Thyroid gland (tissue), 4 donors: ENCODE data around the gene PCDHGC4. TPM values are rescaled to one million over a fixed set of nuclear protein-coding genes. Genes with fewer than 3 reads are reported as not detected.

Source experiments
- DNase-seq, 2 donors: peaks; one replicate each; pipeline ENCODE4 v3.0.0-alpha.2; 2019
- H3K27ac ChIP-seq, 3 donors: fragments of 200-600 bp; sonication (generic); 1 replicate in 2 of 3; 2 replicates in 1 of 3; pipeline ENCODE4 v1.5.1; 2016 to 2019; ENCODE audit warnings: mild to moderate bottlenecking in 1 of 3, moderate library complexity in 1 of 3
- H3K27me3 ChIP-seq: fragments of 200-600 bp; sonication (generic); one replicate; pipeline ENCODE4 v1.5.1; 2019
- H3K36me3 ChIP-seq, 2 donors: fragments of 200-600 bp; sonication (generic); one replicate each; pipeline ENCODE4 v1.5.1; 2016 to 2019
- H3K4me1 ChIP-seq, 2 donors: fragments of 200-600 bp; sonication (generic); one replicate each; pipeline ENCODE4 v1.5.1; 2017 to 2019
- H3K4me3 ChIP-seq, 3 donors: fragments of 200-600 bp; sonication (generic); replicated peaks in 1 of 3; 1 replicate in 2 of 3; 2 replicates in 1 of 3; pipeline ENCODE4 v1.5.1; 2016; ENCODE audit warnings: mild to moderate bottlenecking in 1 of 3
- H3K9me3 ChIP-seq: fragments of 200-600 bp; sonication (generic); one replicate; pipeline ENCODE4 v1.5.1; 2017
- CTCF ChIP-seq, 6 experiments: fragments of 200-600 bp in 3 of 6; fragments of 450-650 bp in 3 of 6; sonication (generic) in 3 of 6; IDR thresholded peaks; one replicate each; pipeline ENCODE4 v1.5.1; 2016 to 2019; ENCODE audit warnings: antibody characterized with exemption in 6 of 6, mild to moderate bottlenecking in 2 of 6, inconsistent platforms in 1 of 6, moderate library complexity in 1 of 6
- POLR2A ChIP-seq, 2 donors: fragments of 450-650 bp; IDR thresholded peaks; one replicate each; pipeline ENCODE4 v1.6.1; 2017; ENCODE audit warnings: antibody characterized with exemption in 2 of 2, mild to moderate bottlenecking in 2 of 2, moderate library complexity in 1 of 2
- WGBS, 2 donors: methylation state at CpG; one replicate each; pipeline ENCODE4 v1.1.5; 2017; 5-methylcytosine and 5-hydroxymethylcytosine counted together
- intact Hi-C: fragments of 100-400 bp; cut with DNase I; formaldehyde crosslinking; loops from one replicate; pipeline ENCODE4 v1.15.1; 2023
- total RNA-seq, 4 donors: library from RNA; depleted of rRNA; stranded (reverse); fragments of >200 nt; gene quantifications; one replicate each; pipeline ENCODE4 v1.2.3, GENCODE V29; 2016

The PCDHGC4 gene
- total RNA-seq, 4 donors from 2014 or later: 2.5 to 10.7 (median 4.8) TPM

- Histone ChIP-seq H3K27ac (no peak overlapping the region), H3K9me3 (no peaks in the 10 kb centered on the region), H3K4me3 (peak overlapping the region in 1 of 3 donors; percentile 18), H3K4me1 (peaks cover 7 to 31% of the 10 kb centered on the region in 2 donors), H3K27me3 (no peaks in the 10 kb centered on the region), H3K36me3 (no peaks in the 10 kb centered on the region)
- intact Hi-C loops: no loop called here
- 47 to 49% methylated on average over 27 to 37 of the region's 38 CpGs for whole genome bisulfite sequencing, 2 donors
- DNase-seq: peak; percentile 72 to 76
- TF ChIP-seq POLR2A (IDR thresholded peaks at IDR 0.05) (no peak), CTCF (IDR thresholded peaks at IDR 0.05) (no peak)
Measured at GRCh38 chr5:141485321-141486055, 658 bp downstream of the PCDHGC4 start.

- intact Hi-C loops: no loop called here
- DNase-seq: no peak
- 93 to 96% methylated on average over 6 to 7 of the region's 9 CpGs for WGBS, 2 donors
- no peaks in the 10 kb centered on the region for H3K36me3 ChIP-seq
- no peak overlapping the region for H3K4me3 ChIP-seq
- H3K4me1 ChIP-seq: peaks cover 11 to 32% of the 10 kb centered on the region in 2 donors
- no peaks in the 10 kb centered on the region for H3K9me3 ChIP-seq
- no peaks in the 10 kb centered on the region for H3K27me3 ChIP-seq
- TF ChIP-seq POLR2A (IDR thresholded peaks at IDR 0.05): no peak
- TF ChIP-seq CTCF (IDR thresholded peaks at IDR 0.05): no peak
- no peak overlapping the region for H3K27ac ChIP-seq
Measured at GRCh38 chr5:141486091-141486490, 1.3 kb downstream of the PCDHGC4 start.

GRCh38 chr5:141487131-141487530 is 2.3 kb downstream of the PCDHGC4 start:
- Histone ChIP-seq H3K27me3 (no peaks in the 10 kb centered on the region), H3K4me1 (peaks cover 19 to 42% of the 10 kb centered on the region in 2 donors), H3K4me3 (no peak overlapping the region), H3K9me3 (no peaks in the 10 kb centered on the region), H3K36me3 (no peaks in the 10 kb centered on the region), H3K27ac (no peak overlapping the region)
- TF ChIP-seq CTCF (IDR thresholded peaks at IDR 0.05) (no peak), POLR2A (IDR thresholded peaks at IDR 0.05) (no peak)
- WGBS, 2 donors: 77 to 93% methylated on average over 5 to 7 of the region's 7 CpGs
- no peak for DNase-seq
- intact Hi-C loops: no loop called here

- TF ChIP-seq POLR2A (IDR thresholded peaks at IDR 0.05): no peak
- TF ChIP-seq CTCF (IDR thresholded peaks at IDR 0.05): no peak
- WGBS, 2 donors: 57 to 65% methylated on average over 13 to 14 of the region's 14 CpGs
- peaks cover 19 to 48% of the 10 kb centered on the region in 2 donors for H3K4me1 ChIP-seq
- H3K4me3 ChIP-seq: no peak within 1 kb of the TSS
- no peaks in the 10 kb centered on the region for H3K9me3 ChIP-seq
- H3K27ac ChIP-seq: no peak within 1 kb of the TSS
- no peak for DNase-seq
- intact Hi-C loops: no loop called here
- H3K36me3 ChIP-seq: no peaks in the 10 kb centered on the region
- H3K27me3 ChIP-seq: no peaks in the 10 kb centered on the region
Measured at GRCh38 chr5:141488591-141489561, 4.0 kb downstream of the PCDHGC4 start, which contains the start of gene PCDHGC5. Gene PCDHGC5, plus strand, starts transcription at chr5:141489081. Its CDS starts 160 bp downstream, at chr5:141489241.
